Stomach (tissue), 4 donors: ENCODE results near the gene PHF20.

Experiments
- CTCF ChIP-seq, 7 experiments: fragments of 450-650 bp in 4 of 7; fragments of 200-600 bp in 3 of 7; sonication (generic) in 3 of 7; IDR thresholded peaks; one replicate each; pipeline ENCODE4 v1.5.1; 2016 to 2019; ENCODE audit warnings: antibody characterized with exemption in 7 of 7, control low read depth in 2 of 7, mild to moderate bottlenecking in 1 of 7
- EP300 ChIP-seq: sonication (generic); formaldehyde crosslinking; IDR thresholded peaks from one replicate; pipeline ENCODE4 v1.6.1; 2017; ENCODE audit warnings: antibody characterized with exemption
- POLR2A ChIP-seq, 4 donors: fragments of 450-650 bp; IDR thresholded peaks; one replicate each; pipeline ENCODE4 v1.6.1; 2016; ENCODE audit warnings: antibody characterized with exemption in 4 of 4, control low read depth in 2 of 4, mild to moderate bottlenecking in 1 of 4, moderate library complexity in 1 of 4

- TF ChIP-seq EP300 (no peak), POLR2A (IDR thresholded peaks at IDR 0.05) (no peak), CTCF (IDR thresholded peaks at IDR 0.05) (no peak)
These were observed 14.6 kb upstream of the PHF20 start for GRCh38 chr20:35757098-35757705.
